HG02981 (cell line): Measurements from ENCODE around the gene NAALADL2.
"Not testable (repeated sequence)": the region's sequence is repeated elsewhere in the genome, so short reads cannot be mapped to it uniquely, and the experiment has no call there.

Experiments
- ATAC-seq: cut with Tn5 transposase; IDR thresholded peaks from one replicate; pipeline ENCODE4 v1.9.1; 2021; ENCODE audit warnings: mild to moderate bottlenecking, moderate library complexity; ENCODE audit not compliant: unreplicated experiment

NAALADL2 gene

DNA sequence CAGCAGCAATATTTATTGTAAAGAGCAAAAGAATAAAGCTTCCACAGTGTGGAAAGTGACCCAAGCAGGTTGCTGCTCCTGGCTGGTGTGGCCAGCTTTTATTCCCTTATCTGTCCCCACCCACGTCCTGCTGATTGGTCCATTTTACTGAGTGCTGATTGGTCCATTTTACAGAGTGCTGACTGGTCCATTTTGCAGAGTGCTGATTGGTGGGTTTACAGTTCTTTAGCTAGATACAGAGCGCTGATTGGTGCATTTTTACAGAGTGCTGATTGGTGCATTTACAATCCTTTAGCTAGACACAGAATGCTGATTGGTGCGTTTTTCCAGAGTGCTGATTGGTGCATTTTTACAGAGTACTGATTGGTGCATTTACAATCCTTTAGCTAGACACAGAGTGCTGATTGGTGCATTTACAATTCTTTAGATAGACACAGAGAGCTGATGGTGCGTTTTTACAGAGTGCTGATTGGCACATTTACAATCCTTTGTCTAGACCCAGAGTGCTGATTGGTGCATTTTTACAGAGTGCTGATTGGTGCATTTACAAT, 601.8 kb downstream of the NAALADL2 start:
- not testable (repeated sequence) for ATAC-seq

DNA sequence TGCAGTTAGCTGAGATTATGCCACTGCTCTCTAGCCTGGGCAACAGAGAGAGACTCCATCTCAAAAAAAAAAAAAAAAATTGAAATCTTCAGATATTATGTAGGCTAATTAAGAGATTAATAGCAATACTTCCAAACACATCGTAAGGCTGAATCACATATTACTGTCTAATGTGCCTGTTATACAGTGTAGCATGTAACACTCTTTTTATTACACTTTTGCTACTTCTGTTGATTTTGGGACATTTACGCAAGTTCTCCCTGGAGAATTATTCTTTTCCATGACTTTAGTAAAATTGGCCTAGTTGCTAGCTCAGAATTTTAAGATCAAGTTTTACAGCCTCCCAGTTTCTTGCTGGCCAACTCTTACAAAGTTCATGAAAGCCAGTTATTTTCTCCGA, 605.2 kb downstream of the NAALADL2 start:
- ATAC-seq, result no peak

DNA sequence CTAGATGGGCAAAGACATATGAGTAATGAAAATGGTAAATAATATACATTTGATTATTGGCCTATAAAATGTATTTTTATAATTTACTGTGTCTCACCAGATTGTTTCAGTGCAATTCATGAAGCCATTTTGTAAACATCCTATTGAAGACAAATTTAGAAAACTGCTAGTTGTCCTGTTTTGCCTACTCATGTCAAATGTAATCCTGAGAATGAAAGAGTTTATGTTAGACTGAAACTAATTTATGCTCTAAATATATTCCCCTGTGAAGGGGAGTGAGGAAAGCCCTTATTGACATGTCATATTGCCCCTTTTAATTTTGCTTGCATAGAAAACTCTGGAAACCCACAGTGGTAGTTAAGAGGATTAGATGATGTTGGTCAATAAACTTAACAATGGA, 610.0 kb downstream of the NAALADL2 start:
- ATAC-seq, result no peak

GRCh38 chr3:175475765-175476164, 616.6 kb downstream of the NAALADL2 start:
- no peak for ATAC-seq

DNA sequence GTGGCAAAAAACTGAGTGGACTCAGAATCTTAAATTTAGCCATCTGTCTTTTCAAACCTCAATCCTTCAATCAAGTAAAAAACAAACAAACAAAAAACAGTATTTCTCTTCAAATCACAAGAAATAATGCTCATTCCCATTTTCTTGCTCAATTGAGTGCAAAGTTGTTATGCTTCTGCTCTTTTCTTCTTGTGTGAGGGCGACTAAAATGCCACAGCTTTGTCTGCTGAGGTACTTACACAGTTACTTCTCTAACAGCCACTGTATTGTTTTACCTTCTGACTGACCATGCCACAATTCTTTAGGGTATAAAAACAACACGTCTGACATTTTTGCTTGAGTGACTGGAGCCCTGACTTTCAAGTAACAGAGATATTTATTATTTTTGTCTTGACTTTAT, 617.4 kb downstream of the NAALADL2 start:
- ATAC-seq, result no peak

DNA sequence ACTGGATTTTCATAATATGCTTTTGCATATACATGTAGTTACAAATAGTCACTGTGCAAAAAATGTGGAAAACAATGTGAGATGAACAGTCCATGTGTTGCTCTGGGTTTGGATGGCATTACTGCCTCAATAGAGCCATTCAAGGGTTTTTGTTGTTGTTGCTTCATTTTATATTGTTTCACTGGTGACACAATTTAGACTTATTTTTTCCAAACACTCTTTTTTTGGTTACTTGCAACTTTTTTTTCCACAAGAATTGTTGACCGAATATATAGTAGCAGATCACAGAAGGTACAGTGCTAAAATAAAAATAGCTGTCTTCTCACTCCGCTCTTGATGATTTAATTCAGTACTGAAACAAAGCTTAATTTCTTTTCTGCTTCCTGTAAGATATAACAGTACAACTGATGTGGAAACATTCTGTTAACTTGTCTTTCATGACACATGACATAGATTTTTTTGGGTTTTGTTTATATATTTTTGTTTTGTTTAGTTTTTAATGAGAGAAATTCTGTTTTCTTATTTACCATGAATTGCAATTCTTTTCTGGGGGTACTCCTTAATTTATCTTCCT, 618.6 kb downstream of the NAALADL2 start:
- ATAC-seq, result peak; percentile 98

DNA sequence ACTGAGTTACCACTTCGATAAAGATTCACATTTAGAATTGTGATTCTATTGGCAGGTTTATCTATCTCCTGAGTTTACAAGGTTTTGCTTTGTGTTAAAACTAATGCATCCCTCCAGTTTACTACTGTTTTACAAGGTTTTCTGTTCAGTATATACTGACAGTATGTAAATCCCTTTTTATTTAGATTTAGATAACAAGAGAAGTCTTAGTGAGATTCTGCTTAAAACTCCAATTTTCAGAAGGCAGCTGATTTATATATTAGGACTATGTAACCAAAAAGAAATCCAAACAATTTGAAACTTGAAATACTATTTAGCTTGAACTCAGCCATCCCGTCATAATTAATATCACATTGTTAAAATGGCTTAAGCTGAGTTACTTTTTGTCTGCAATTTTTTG, 619.2 kb downstream of the NAALADL2 start:
- ATAC-seq, result no peak

DNA sequence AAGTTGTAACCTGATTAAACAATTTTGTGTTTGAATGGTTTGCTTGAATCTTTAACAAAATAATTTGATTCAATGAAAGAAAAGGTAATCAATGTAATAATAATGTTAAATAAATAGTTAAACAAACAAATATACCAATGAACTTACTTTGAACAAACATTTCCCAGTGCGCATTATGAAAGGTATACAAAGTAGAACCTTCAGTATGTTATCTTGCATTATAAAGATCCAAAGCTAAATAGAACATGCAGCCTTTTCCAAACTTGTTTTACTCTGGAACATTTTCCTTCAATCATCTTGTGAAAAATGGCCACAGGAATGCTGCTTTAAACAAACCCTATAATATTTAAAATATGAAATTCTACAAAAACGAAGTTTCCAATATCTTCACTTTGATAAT, 620.0 kb downstream of the NAALADL2 start:
- ATAC-seq, result no peak

GRCh38 chr3:175479800-175480199, 620.7 kb downstream of the NAALADL2 start:
- ATAC-seq, result no peak

- peak; percentile 41 for ATAC-seq
Observed at GRCh38 chr3:175484666-175485065, 625.5 kb downstream of the NAALADL2 start.

DNA sequence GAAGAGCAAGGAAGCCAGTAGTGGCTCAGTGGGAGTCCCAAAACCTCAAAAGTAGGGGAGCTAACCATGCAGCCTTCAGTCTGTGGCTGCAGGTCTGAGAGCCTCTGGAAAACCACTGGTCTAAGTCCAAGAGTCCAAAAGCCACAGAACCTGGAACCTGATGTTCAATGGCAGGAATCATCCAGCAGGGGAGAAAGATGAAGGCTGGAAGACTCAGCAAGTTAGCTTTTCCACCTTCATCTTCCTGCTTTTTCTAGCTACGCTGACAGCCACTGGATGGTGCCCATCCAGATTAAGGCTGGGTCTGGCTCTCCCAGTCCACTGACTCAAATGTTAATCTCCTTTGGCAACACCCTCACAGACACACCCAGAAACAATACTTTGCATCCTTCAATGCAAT, 626.3 kb downstream of the NAALADL2 start:
- no peak for ATAC-seq

DNA sequence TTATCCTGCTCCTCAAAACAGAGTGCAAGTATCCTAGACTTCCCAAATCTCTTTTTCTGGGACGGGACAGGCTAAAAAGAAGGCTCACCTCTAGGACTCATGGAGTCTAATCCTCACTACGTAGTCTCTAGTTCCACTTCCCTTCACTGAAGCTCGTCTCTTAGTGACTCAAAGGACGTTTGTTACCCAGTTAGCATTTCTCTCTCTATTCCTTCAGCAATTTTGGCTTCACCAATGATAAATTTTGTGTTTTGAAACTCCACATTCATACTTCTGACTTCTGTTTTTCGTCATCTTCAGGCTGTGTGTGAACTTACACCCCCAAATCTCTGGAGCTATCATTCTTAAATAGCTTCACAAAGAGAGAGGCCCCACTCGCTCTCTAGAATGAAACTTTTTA, 627.1 kb downstream of the NAALADL2 start:
- ATAC-seq, result peak; percentile 57

DNA sequence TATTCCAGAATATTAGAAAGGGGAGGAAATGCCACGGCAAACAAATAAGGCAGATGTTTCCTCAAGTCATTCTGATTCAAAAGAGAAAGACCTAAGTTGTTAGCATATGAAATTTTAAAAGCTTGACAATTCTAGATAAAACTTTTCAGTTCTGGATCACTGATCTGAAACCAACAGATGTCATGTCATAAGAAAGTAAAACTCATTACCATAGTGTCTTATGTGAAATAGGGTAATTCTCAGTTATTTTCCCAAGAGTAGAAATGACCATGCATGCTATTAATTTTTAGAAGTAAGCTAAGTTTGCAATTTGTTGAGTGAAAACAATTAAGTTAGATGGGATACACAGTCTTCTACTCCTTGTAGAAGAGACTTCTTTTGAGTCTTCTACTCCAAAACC, 630.3 kb downstream of the NAALADL2 start:
- peak; percentile 58 for ATAC-seq

- no peak for ATAC-seq
Observed at GRCh38 chr3:175493301-175493700, 634.2 kb downstream of the NAALADL2 start.

DNA sequence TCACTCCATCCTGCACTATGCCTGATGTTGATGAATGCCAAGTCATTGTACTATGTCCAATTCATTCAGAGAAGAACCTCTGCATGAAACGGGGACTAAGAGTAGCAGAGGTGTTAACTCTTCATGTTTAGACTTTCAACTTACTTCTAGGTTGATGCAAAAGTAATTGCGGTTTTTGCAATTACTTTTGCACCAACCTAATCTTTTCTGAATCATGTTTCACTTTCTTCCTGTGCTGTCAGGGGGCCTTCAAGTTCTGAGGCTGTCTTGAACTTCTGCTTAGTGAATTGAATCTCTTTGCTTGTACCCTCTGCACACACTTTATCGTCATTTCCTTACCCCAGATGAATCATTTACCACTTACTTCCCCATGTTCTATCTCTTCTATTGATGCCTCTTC, 636.2 kb downstream of the NAALADL2 start:
- peak; percentile 92 for ATAC-seq

DNA sequence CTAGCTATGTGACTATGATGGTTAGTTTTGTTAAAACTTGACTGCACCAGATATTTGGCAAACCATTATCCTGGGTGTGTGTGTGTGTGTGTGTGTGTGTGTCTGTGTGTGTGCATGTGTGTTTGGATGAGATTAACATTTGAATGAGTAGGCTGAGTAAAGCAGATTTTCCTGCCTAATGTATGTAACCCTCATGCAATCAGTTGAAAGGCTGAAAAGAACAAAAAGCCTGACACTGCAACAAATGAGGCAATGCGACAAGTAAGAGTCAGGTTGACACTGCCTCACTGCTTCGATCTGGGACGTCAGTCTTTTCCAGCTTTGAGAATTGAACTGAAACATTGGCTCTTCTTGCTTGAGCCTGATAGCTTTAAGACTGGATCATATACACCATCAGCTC, 643.0 kb downstream of the NAALADL2 start:
- no peak for ATAC-seq

- no peak for ATAC-seq
Observed at GRCh38 chr3:175511219-175511785, 652.2 kb downstream of the NAALADL2 start.

GRCh38 chr3:175512700-175513099, 653.6 kb downstream of the NAALADL2 start:
- ATAC-seq, result no peak

- ATAC-seq, result peak; percentile 98
Observed at GRCh38 chr3:175518459-175518858, 659.3 kb downstream of the NAALADL2 start.

- no peak for ATAC-seq
Observed at GRCh38 chr3:175521406-175521805, 662.3 kb downstream of the NAALADL2 start.

DNA sequence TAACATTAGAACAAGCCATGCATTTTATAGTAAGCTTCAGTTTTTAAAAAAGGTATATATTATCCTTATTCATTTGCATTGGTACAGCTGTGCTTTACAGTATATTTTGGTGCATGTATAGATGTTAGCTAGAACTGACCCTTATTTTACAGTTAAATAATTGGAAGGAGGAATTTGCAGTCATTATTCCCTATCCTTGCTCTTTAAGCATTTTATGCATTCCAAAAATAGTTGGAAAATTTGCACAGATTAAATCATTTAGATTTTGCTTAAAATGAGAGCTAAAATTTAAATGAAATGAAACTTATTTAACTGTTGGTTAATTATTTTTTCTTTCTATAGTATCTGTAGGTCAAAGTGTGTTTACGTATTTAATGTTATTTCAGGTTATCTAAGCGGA, 667.1 kb downstream of the NAALADL2 start:
- no peak for ATAC-seq

DNA sequence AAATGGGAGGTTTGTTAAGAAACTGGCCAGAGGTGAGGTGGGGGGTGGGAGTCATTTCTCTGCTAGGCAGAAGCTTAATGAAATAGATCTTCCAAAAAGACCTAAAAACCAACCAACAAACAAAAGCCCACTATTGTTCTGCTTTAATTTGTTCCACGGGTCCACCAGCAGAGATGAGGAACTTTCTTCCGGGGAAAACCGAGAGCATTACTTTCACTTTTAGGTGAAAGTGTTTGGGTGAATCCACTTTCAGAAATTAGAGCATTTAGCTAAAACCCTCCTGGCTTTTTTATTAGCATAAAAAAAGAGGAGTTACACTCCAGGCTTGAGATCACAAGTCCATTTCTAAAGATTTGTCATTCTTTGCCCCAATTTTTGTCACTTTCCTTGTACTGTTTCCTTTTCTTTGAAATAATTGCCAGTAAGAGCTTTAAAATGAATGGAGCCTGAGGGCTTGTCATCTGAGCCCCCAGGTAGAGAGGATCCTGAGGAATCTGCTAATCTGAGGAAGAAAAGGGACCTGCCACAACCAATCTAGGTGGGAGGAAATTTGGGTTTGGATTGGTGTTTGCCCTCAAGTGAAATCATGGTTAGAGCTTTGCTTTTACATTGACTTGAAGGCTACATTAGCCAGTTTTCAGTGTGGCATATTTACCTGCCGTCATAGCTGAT, 667.6 kb downstream of the NAALADL2 start:
- ATAC-seq, result no peak
